ENCODE results near the gene CLCN2. TPM values are rescaled to one million over a fixed set of nuclear protein-coding genes. Genes with fewer than 3 reads are reported as not detected.

Gene CLCN2
- total RNA-seq, 1 experiment from 2014 or later, result 21.6 TPM

DNA sequence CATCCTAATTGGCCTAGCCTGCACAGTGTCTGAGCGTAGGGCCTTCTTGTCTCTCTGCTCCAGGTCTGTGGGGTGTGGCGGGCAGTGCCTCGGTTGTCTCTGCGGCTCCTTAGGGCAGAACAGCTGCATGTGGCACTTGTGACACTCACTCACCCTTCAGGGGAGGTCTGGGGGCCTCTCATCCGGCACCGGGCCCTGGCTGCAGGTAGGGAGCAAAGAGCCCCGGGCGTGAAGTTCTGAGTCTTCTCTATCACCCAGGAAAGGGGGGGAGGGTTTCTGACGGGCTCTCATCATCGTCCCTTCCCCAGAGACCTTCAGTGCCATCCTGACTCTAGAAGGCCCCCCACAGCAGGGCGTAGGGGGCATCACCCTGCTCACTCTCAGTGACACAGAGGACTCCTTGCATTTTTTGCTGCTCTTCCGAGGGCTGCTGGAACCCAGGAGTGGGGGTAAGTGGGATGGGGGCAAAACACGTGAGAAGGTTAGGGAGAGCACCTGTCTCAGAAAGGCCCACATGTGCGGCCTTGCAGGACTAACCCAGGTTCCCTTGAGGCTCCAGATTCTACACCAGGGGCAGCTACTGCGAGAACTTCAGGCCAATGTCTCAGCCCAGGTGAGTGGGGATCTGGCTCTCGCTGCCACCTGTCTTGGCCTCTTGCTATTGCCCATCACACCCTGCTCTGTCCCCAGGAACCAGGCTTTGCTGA, 21.1 kb upstream of the CLCN2 start:
- H3K27ac ChIP-seq (ENCODE audit: low read depth, low read length), result no peak overlapping the region
- no peaks in the 10 kb centered on the region for H3K79me2 ChIP-seq (ENCODE audit: insufficient read depth, low read length)
- no peaks in the 10 kb centered on the region for H3K36me3 ChIP-seq (ENCODE audit: control insufficient read depth in 1 of 2, insufficient read depth in 2 of 2, low read length in 2 of 2)
- CTCF ChIA-PET, result no interaction called here
- no peaks in the 10 kb centered on the region for H3K9me3 ChIP-seq (ENCODE audit: control insufficient read depth in 1 of 2, insufficient read depth in 1 of 2, low read depth in 1 of 2, low read length in 2 of 2)
- TF ChIP-seq FOSL1 (IDR thresholded peaks at IDR 0.05; ENCODE audit: low read depth) (no peak), TCF7L2 (IDR thresholded peaks at IDR 0.05; ENCODE audit: borderline replicate concordance, extremely low read depth, insufficient read depth, insufficient read length) (no peak), CBX3 (IDR thresholded peaks at IDR 0.05; ENCODE audit: low read depth) (no peak), RAD21 (IDR thresholded peaks at IDR 0.05; ENCODE audit: low read depth) (no peak), SRF (IDR thresholded peaks at IDR 0.05; ENCODE audit: low read depth) (no peak), JUND (IDR thresholded peaks at IDR 0.05) (no peak), ZNF274 (IDR thresholded peaks at IDR 0.05; ENCODE audit: low read depth, low read length) (no peak), POLR2A (IDR thresholded peaks at IDR 0.05; ENCODE audit: borderline replicate concordance, extremely low read depth, insufficient read depth, insufficient read length) (no peak), EGR1 (IDR thresholded peaks at IDR 0.05; ENCODE audit: low read depth) (no peak)
- TF ChIP-seq, protein P1, sequence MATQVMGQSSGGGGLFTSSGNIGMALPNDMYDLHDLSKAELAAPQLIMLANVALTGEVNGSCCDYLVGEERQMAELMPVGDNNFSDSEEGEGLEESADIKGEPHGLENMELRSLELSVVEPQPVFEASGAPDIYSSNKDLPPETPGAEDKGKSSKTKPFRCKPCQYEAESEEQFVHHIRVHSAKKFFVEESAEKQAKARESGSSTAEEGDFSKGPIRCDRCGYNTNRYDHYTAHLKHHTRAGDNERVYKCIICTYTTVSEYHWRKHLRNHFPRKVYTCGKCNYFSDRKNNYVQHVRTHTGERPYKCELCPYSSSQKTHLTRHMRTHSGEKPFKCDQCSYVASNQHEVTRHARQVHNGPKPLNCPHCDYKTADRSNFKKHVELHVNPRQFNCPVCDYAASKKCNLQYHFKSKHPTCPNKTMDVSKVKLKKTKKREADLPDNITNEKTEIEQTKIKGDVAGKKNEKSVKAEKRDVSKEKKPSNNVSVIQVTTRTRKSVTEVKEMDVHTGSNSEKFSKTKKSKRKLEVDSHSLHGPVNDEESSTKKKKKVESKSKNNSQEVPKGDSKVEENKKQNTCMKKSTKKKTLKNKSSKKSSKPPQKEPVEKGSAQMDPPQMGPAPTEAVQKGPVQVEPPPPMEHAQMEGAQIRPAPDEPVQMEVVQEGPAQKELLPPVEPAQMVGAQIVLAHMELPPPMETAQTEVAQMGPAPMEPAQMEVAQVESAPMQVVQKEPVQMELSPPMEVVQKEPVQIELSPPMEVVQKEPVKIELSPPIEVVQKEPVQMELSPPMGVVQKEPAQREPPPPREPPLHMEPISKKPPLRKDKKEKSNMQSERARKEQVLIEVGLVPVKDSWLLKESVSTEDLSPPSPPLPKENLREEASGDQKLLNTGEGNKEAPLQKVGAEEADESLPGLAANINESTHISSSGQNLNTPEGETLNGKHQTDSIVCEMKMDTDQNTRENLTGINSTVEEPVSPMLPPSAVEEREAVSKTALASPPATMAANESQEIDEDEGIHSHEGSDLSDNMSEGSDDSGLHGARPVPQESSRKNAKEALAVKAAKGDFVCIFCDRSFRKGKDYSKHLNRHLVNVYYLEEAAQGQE (IDR thresholded peaks at IDR 0.05; ENCODE audit: low read depth), result no peak
- TF ChIP-seq, protein P2, sequence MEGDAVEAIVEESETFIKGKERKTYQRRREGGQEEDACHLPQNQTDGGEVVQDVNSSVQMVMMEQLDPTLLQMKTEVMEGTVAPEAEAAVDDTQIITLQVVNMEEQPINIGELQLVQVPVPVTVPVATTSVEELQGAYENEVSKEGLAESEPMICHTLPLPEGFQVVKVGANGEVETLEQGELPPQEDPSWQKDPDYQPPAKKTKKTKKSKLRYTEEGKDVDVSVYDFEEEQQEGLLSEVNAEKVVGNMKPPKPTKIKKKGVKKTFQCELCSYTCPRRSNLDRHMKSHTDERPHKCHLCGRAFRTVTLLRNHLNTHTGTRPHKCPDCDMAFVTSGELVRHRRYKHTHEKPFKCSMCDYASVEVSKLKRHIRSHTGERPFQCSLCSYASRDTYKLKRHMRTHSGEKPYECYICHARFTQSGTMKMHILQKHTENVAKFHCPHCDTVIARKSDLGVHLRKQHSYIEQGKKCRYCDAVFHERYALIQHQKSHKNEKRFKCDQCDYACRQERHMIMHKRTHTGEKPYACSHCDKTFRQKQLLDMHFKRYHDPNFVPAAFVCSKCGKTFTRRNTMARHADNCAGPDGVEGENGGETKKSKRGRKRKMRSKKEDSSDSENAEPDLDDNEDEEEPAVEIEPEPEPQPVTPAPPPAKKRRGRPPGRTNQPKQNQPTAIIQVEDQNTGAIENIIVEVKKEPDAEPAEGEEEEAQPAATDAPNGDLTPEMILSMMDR (IDR thresholded peaks at IDR 0.05 in 2 of 3, conservative IDR thresholded peaks at IDR 0.05 in 1 of 3; ENCODE audit: borderline replicate concordance in 1 of 3, insufficient read depth in 1 of 3, low read depth in 2 of 3, low read length in 2 of 3), result no peak
- no peak overlapping the region for H3K4me3 ChIP-seq (replicated peaks in 1 of 2; ENCODE audit: low read depth in 1 of 2, low read length in 2 of 2)
- H3K4me1 ChIP-seq (ENCODE audit: control insufficient read depth in 1 of 2, insufficient read depth in 2 of 2, low read length in 2 of 2), result peaks cover 4 to 20% of the 10 kb centered on the region in 2 experiments; a peak in 2 of 4 replicates
- no peak overlapping the region for H3K9ac ChIP-seq (ENCODE audit: low read length)
- no peaks in the 10 kb centered on the region for H4K20me1 ChIP-seq (ENCODE audit: insufficient read depth)
- intact Hi-C loops (cut with micrococcal nuclease), result no loop called here
- no peaks in the 10 kb centered on the region for H3K27me3 ChIP-seq (ENCODE audit: insufficient read depth, low read length)
- POLR2A ChIA-PET, result no interaction called here
- no peaks in the 10 kb centered on the region for H3K9me2 ChIP-seq (ENCODE audit: insufficient read depth)
- ATAC-seq (no peak), DNase-seq (ENCODE audit: low read depth, low spot score) (no peak)
- BruUV-seq (replicated peaks), result no TSS peak
- RAD21 ChIA-PET (ENCODE audit: low non-redundant PET in 1 of 2, low total read pairs in 2 of 2, uncharacterized antibody in 2 of 2, unreplicated experiment in 2 of 2), result no interaction called here
- no peak overlapping the region for H2AFZ ChIP-seq (ENCODE audit: low read depth, low read length, poor library complexity, severe bottlenecking)
- no peak overlapping the region for H3K4me2 ChIP-seq (ENCODE audit: low read length)
